Measurements from ENCODE around the gene RCSD1.

The RCSD1 gene

DNA sequence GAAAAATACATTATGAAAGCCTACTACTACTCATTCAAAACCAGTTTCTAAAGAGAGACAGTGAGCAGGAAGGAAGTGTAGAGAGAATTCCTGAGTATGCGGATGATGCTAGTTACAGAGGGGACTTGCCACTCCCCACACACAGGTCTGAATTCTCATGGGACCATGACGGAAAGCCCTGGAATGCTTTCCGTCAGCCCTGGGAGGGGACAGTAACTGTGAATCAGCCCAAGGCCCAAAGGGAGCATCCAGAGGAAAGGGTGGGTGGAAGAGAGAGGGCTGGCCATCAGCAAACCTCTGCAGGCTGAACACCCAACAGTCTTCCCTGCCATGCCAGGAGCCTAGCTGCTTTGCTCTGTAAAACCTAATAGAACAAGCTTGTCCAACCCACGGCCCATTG, 36.4 kb downstream of the RCSD1 start:
- DNase-seq (ENCODE audit: low spot score) = no peak

DNA sequence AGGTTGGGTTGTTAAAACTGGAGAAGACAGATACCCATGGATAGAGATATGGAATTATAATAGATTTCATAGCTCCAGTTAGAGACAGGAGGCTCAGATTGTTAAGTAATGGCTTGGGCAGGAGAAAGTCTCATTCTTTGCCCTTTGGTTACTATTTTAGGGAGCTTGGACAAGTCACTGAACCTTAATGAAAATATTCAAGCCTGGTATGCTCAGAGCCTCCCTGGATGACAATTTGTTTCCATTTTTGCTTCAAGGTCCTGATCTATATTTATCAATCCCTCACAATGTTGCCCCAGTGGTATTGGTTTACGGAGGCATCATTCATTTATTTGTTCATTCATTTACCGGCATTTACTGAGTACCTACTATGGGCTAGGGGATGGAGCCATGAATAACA, 37.5 kb downstream of the RCSD1 start:
- DNase-seq (ENCODE audit: low spot score) = no peak

DNA sequence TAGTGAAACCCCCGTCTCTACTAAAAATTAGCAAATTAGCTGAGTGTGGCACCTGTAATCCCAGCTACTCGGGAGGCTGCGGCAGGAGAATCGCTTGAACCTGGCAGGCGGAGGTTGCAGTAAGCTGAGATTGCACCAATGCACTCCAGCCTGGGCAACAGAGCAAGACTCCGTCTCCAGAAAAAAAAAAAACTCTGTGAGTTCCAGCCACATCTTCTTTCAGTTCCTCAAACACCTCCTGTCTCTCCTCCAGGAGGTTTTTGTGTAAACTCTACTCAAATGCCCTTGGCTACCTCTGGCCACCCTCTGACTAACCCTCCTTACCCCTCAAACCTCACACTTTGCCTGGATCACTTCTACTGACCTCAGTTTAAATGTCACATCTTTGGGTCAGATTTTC, 38.1 kb downstream of the RCSD1 start:
- DNase-seq (ENCODE audit: low spot score) = no peak

DNA sequence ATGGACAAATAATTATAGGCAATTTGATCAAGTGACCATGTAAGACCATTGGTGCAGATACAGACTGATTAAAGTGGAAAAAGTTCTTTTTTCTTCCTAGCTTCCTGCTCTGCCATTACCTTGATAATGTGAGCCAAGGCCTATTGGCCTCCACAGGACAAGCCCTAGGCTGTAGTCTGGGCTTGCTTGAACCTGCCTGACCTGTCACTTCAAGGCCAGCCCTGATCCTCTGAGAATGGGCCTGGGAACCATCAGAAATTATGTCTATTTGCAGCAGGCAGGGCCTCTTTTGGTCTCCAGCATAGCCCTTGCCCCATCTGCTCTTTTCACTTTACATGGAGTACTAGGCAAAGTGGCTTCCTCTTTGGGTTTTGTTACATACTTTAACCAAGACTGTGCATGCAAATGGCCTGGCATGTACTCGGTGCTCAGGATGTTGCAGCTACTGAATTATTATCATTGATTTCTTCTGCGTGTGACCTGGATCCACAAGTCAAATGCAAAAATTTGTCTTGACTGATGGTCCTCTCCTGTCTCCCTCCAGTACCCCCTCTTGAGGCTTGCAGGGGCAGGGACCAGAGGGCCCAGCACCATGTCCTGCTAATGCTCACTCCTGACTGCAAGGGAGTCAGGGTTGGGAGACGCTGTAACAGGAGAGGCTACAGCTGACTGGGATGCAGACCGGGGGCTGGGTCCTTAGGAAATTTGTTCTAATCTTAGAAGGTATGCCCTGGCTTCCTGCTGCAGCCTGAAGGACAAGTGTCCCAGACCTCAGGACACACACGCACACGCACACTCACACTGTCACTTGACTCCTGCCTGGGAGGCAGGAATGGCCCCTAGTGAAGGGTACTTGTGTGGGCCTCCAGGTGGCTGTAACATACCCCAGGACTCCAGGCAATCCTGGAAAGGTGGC, 39.4 kb downstream of the RCSD1 start:
- DNase-seq (ENCODE audit: low spot score) = no peak

DNA sequence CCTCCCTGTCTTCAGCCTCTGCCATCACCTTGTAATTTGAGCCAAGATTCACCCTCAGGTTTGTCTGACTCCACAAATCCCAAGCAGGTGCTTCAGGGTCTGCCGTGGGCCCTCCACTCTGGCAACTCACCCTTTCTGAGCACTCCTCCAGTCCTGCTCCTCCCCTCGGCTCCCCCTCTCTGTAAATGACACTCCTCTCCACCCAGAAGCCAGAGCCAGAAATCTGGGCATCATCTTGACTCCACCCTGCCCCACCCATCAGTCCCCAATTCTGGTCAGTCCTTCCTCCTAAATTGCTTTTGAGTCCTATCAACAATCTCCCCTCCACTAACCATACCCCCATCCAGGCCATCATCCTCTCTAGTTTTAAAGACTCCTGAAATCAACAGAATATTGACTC, 40.5 kb downstream of the RCSD1 start:
- DNase-seq (ENCODE audit: low spot score) = no peak

DNA sequence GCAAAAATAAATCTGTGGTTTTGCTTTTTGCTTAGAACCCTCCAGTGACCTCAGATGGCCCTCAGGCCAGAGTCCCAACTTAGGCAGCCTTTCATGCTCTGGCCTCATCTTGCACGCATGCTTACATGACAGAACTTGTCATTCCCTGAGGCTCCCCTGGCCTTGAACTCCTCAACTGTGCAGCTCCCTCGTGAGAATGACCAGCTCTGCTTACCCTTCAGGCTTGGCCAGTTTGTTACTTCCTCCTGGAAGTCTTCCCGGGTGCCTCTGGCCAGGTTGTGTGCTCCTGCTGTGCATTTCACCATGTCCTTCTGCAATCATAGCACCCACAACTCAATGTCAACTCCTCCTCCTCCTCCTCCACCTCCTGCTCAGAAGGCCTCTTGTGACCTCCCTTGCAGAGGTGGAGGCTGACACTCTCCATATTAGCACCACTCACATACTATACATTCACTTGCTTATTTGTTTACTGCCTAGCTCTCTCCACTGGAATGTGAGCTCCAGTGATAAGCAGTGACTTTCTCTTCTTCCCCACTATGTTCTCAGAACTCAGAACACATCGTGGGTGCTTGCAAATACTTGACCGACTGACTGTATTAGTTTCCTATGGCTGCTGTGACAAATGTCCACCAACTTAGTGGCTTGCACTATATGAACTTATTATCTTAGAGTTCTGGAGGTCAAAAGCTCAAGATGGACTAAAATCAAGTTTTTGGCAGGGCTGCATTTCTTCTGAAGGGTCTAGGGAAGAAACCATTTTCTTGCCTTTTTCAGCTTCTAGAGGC, 41.9 kb downstream of the RCSD1 start:
- DNase-seq (ENCODE audit: low spot score) = no peak

DNA sequence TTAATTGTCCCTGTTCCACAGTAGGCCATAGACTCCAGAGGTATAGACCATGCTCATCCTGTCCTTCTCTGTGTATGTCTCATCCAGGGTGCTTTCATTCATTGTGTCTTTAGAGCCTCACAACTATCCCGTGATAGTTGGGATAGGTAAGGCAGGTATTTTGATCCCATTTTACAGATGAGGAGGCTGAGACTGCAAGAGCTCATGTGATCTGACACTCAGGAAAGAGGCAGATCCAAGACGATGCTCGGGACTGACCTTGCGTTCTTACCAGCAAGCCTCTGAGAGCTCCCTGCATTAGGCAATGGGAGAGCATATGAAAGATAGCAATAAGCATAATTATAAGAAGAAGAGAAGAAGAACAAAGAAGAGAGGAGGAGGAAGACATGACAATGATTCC, 42.8 kb downstream of the RCSD1 start:
- no peak for DNase-seq (ENCODE audit: low spot score)

DNA sequence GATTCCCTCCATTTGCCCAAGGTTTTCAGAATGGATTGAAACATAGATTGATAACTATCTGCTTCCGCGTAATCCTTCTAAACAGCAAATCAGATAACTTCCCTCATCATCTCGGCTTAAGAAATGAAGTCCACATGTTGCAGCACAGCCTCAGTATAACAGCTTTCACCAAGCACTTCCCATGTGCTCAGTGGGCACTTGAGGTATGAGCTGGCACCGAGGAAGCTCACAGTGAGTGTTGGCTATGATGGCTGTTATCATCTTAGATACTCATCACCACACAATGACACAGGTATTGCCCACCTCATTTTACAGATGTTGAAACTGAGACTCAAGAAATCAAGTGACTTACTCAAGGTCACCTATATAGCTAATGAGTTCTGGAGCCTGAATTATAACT, 43.2 kb downstream of the RCSD1 start:
- DNase-seq (ENCODE audit: low spot score) = no peak

DNA sequence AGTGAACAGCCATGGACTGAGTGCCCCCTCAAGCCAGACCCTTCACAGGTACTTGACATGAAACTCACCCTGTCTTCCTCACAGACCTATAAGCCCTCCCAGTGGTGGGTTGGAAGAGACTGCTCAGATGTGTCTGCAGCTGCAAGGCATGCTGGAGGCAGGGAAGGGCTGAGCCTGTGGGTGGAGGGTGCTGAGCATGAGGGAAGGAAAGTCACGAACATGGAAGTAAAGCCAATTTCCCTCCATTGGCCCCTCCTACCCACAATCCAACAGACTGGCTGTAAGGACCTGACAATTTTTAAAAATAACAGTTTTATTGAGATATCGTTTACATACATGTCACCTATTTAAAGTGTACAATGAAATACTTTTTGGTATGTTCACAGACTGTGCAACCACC, 44.1 kb downstream of the RCSD1 start:
- no peak for DNase-seq (ENCODE audit: low spot score)

DNA sequence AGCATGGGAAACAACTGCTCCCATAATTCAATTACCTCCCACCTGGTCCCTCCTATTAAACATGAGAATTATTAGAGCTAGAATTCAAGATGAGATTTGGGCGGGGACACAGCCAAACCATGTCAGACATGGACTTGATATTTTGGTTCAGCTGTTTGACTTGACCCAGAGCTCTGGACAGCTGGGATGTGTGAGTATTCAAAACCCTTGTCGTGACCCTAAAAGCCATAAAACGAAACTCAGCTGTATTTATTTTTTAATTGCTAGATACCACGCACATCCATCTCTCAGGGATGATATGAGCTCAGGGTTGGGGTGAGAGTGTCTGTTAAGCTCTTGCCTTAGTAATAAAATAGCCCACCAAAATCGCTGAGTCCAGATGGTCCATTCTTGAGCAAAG, 45.4 kb downstream of the RCSD1 start:
- no peak for DNase-seq (ENCODE audit: low spot score)

DNA sequence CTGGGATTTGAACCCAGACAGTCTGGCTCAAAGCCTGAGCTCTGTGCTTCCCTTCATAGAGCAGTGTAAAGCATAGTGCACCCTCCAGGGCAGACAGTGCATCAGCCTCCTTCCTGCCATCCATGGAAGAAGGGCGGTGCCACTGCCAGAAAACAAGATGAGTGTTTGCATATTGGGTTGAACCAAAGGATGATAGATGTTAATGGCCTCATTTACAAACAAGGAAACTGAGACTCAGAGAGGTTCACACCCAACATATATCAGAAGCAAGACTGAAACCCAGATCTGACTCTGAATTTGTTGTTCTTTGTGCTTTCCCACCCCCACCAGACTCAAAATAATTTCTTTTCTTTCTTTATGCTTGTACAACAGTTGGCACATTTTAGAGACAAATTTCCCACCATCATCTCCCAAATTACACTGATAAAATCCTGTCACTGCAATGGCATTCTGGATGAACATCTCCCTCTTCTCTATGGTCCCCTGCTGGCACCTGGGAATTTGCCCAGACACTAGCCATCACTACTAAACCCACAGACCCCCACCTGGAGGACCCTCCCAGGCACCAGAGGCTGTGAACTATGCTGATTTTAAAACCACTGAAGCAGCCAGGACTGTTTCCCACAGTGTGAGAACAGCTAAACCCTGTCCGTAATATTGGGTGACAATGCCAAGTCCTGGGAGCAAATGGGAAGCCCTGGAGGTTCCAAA, 46.3 kb downstream of the RCSD1 start:
- DNase-seq (ENCODE audit: low spot score) = no peak

DNA sequence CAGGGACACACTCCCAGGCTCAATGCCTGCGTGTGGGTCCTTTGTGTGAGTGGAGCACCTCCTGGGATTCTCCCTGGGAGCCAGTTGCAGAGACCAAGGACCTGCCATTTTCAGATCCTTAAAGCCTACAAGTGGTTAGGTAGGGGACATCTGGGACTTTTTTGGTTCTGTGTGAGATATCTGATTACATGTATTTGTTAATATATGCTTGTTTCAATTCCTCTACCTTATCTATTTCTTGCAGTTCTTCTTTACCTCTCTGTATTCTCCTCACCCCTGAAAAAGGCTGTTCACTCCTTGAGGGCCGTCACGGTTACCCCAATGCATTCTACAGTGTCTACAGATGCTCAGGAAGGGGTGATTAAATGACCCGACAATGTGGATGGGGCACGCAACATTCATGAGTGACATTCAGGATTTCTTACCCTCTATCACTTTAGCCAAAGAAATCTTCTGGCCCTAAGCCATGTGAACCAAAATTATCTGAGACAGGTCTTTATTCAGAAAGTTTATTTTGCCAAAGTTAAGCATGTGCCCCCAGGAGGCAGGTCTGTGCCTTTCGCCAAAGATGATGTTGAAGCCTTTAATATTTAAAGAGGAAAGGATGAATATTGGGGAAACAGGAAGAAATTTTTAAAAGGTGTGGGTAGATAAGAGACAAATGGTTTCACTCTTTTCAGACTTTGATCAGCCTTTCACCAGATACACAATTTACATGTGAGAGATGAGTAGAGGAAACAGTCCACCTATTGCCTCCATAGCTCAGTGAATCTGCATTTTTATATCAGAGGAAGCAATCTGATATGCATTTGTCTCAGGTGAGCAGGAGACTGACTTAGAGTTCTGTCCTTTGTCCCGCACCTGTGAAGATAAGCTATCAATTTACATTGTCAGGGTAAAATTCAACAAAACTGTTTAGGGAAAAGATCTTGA, 47.1 kb downstream of the RCSD1 start:
- DNase-seq (ENCODE audit: low spot score) = no peak

DNA sequence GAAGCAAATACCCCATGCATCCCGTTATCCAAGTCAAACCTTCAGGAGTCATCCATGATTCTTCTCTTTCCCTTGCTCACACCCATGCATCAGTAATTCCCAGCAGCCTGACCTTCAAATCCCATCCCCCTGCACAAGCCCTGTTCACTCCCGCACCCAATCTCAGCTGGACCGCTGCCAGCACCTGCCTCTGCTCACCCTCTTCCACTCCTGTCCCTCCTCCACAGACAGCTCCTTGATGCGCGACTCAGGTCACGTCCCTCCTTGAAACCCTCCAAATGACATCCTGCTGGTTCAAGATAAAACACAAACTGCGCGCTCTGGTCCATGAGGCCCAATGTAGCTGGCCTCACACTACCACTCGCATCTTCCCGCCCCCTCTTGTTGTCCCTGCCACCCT, 48.4 kb downstream of the RCSD1 start:
- no peak for DNase-seq (ENCODE audit: low spot score)

DNA sequence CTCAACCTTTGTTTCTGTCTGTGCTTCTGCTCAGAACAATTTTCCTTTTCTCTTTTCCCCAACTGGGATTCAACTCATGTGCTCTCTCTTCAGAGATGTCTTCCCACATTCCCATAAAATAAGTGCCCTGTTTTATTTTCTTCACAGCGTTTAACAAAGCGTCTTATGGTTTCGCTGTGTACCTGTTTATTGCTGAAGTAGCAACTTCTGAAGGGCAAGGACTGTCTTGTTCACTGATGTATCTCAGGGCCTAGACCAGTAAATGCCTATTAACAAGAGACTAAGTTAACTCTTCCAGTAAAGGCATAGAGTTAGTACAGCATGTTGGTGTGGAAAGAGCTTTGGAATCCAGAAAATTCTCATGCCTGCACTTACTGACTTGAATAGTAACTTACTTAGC, 48.8 kb downstream of the RCSD1 start:
- DNase-seq (ENCODE audit: low spot score) = no peak

DNA sequence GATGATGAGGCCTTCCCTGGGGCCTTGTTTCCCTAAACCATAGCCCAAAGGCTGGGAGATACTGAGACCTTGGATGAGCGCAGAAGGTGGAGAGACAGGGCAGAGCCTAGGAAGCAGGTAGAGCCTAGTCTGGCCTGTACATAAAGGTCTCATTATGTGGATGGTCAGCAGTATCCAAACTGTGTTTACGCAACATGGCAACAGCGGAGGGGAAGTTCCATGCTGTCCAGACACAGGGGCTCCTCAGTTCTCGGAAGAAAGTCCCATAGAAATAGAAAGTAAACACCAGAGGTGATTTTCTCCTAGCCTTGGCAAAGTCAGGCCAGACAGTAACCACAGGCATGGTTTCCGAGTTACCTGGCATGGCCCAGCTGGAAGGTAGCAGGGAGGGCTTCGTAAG, 49.7 kb downstream of the RCSD1 start:
- DNase-seq (ENCODE audit: low spot score) = no peak

DNA sequence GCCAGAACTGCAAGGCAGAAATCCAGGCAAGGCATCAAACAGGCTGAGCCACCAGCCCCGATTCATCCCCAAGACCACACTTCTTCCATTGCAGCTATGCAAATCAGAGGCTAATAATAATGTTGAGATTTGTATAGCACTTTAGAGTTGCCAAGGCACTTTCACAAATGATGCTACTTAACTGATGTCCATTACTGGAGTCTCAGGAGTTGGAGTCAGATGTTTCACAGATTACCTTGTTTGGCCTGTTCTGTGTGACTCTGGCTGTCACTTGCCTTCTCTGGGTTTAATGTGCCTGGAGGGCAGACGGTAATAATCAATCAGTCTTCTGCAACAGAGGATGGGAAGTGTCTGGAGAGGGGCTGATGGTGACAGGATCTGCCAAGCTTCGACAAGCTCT, 51.0 kb downstream of the RCSD1 start:
- no peak for DNase-seq (ENCODE audit: low spot score)

DNA sequence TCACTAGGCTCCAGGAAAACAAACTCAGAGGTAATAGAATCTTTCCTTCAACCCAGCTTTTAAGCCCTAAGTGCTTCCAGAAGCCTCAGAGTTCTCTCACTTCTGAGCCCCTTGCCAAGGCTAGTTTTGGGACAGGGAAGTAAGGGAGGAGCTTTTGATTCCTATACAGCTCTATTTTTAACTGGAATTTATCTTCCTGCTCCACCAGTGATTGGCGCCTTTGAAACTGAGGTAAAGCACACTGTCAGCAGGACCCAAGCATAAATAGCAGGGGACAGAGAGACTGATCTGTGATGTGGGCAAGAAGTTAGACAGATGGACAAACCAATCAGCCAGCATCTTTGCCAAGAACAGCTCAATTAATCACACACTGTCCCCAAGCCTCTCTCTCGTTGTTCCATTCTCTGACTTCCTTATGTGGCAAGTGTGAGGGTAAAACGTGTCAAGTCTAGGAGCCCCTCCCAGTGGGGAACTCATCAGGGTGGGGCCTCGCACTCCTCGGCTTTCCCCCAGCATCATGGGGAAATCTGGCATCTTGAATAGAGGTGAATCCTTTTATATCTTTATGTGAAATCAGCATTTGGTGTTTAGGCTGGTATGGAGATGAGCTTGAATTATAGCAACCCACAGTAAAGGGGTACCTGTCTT, 51.5 kb downstream of the RCSD1 start:
- DNase-seq (ENCODE audit: low spot score) = no peak

DNA sequence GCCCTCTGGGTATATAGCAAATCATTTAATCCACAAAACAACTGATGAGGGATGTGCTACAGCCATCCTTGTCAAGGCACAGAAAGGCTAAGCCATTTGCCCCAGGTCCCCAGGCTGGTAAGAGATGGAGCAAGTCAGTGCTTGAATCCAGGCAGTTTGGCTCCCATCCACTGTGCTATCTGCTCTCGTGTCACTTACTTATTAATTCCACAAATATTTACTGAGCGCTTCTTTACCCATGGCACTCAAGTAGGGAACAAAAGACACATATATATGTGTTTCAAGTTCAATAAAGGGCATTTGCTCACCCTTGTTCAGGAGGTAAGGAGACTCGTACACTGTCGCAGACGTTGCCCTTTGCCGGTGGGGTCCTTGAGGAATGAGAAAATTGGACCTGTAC, 53.2 kb downstream of the RCSD1 start:
- DNase-seq (ENCODE audit: low spot score) = no peak

DNA sequence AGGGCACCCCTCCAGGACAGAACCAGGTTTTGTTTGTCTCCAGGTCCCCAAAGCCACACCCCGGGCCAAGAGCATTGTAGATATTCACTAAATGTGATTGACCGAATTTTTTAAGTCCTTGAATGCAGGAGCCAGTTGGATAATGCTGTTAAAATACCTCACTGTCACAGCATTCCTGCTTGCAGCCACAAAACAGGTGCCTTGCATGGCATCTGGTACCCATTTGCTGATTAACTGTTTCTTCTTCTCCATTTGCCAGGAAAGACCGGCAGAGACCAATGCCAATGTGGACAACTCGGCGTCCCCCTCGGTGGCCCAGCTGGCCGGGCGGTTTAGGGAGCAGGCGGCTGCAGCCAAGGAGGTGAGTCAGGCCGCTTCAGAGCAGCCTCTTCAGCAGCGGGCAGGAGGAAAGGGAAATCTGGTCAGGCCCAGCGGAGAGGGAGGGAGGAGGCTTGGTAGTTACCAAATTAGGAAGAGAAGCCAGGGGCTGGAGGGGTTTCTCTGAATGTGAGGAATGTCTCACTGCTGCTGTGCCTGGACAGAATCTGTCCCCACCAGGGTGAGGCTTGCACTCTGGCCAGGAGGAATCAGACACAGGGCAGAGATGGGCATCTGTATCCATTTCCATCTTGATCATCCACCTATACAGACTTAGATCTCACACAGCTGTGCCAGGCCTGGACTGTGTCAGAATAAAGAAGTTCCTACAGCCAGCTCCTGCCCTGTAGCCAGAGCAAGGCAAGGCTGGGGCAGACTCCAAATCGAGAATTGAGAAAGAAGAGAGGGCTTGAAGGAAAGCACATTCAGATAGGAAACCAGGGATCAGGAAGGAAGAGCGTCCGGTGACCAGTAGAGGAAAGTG, 53.8 kb downstream of the RCSD1 start:
- DNase-seq (ENCODE audit: low spot score) = no peak

DNA sequence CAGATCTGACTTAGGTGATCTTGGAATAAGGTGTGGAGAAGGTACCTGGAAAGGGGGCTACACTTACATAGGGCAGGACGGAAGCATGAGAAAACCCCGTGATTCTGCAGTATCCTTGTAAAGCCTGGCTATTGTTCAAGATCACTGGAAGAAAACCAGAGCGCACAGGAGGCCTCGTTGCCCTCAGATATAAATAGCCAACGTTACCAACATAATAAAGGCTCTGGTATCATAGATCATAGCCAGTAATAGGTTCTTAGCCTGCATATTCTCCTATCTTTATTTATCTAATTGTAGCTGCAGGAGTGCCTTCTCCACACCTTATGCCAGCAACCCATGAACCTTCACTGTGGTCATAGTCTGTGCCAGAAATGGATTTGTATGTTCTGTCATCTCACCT, 55.8 kb downstream of the RCSD1 start:
- no peak for DNase-seq (ENCODE audit: low spot score)
